ENCODE data around the gene RASGEF1C. TPM values are rescaled to one million over a fixed set of nuclear protein-coding genes. Genes with fewer than 3 reads are reported as not detected.

The RASGEF1C gene
- total RNA-seq = 1 to 10 TPM in 2 of 5 donors, not detected in 3; 1.5 to 6.8 TPM
- under 1 TPM in 2 of 3 donors, not detected in 1; 0.20 to 0.25 TPM for polyA plus RNA-seq
- long read RNA-seq, donor 1 = 0 reads
- long read RNA-seq, donor 2, partial matches to known transcripts = 0 of 1 reads
- long read RNA-seq, donor 2, other reads (novel, unspliced or antisense) = 0 of 1 reads
- long read RNA-seq, donor 3 = 0 reads
- long read RNA-seq, donor 4 = 0 reads
- long read RNA-seq, donor 5, partial matches to known transcripts = 0 of 1 reads
- long read RNA-seq, donor 5, other reads (novel, unspliced or antisense) = 0 of 1 reads
- long read RNA-seq, donor 6 = 0 reads
- long read RNA-seq, donor 7, partial matches to known transcripts = 0 of 1 reads
- long read RNA-seq, donor 7, other reads (novel, unspliced or antisense) = 0 of 1 reads
- long read RNA-seq, donor 8 = 0 reads
- long read RNA-seq, donor 9, partial matches to known transcripts = 0 of 1 reads
- long read RNA-seq, donor 9, other reads (novel, unspliced or antisense) = 0 of 1 reads
- long read RNA-seq, donor 10 = 0 reads

DNA sequence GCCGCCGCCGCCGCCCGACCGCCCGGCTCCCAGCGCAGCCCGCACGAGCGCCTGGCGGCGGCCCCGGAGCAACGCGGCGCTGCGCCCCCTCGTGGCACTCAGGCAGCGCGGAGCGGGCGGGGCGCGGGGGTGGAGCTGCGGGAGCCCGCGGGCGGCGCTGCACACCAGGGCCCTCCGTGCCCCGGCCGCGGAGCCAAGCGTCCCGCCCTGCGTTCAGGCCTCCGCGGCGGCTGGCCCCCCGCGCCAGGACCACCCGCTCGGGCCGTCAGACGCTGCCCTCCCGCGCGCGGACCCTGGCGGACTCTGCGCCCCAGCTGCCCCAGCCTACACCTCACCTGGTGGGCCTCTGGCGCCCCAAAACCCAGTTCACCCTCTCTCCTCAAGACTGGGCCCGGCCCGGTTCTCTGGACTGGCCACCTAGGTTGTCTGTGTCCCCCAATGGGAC is at the start of gene RASGEF1C:
Gene RASGEF1C (minus strand): TSS at position 75 of the 445 bp plus-strand sequence. CDS start 71,159 bp downstream, outside the sequence.
- 4 to 25% (median 10%) methylated on average over 6 to 47 of the region's 55 CpGs for WGBS, 5 donors
- DNase-seq = peak; percentile 71 to 93
- TF ChIP-seq POLR2AphosphoS5 (IDR thresholded peaks at IDR 0.05) = no peak
- TF ChIP-seq, protein P1, sequence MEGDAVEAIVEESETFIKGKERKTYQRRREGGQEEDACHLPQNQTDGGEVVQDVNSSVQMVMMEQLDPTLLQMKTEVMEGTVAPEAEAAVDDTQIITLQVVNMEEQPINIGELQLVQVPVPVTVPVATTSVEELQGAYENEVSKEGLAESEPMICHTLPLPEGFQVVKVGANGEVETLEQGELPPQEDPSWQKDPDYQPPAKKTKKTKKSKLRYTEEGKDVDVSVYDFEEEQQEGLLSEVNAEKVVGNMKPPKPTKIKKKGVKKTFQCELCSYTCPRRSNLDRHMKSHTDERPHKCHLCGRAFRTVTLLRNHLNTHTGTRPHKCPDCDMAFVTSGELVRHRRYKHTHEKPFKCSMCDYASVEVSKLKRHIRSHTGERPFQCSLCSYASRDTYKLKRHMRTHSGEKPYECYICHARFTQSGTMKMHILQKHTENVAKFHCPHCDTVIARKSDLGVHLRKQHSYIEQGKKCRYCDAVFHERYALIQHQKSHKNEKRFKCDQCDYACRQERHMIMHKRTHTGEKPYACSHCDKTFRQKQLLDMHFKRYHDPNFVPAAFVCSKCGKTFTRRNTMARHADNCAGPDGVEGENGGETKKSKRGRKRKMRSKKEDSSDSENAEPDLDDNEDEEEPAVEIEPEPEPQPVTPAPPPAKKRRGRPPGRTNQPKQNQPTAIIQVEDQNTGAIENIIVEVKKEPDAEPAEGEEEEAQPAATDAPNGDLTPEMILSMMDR (IDR thresholded peaks at IDR 0.05) = peak in 2 of 7 experiments; percentile 19 to 46
- Histone ChIP-seq H3K9me3 (no peaks in the 10 kb centered on the region), H3K4me1 (peaks cover 7 to 16% (median 11%) of the 10 kb centered on the region in 4 donors), H3K4me3 (peak within 1 kb of the TSS; percentile 37 to 47 (median 42)), H3K27me3 (peaks cover 0 to 60% (median 23%) of the 10 kb centered on the region in 3 donors), H3K36me3 (no peaks in the 10 kb centered on the region), H3K27ac (no peak within 1 kb of the TSS)
- intact Hi-C loops (cut with DNase I; ENCODE audit: low total_unique reads) = no loop called here

DNA sequence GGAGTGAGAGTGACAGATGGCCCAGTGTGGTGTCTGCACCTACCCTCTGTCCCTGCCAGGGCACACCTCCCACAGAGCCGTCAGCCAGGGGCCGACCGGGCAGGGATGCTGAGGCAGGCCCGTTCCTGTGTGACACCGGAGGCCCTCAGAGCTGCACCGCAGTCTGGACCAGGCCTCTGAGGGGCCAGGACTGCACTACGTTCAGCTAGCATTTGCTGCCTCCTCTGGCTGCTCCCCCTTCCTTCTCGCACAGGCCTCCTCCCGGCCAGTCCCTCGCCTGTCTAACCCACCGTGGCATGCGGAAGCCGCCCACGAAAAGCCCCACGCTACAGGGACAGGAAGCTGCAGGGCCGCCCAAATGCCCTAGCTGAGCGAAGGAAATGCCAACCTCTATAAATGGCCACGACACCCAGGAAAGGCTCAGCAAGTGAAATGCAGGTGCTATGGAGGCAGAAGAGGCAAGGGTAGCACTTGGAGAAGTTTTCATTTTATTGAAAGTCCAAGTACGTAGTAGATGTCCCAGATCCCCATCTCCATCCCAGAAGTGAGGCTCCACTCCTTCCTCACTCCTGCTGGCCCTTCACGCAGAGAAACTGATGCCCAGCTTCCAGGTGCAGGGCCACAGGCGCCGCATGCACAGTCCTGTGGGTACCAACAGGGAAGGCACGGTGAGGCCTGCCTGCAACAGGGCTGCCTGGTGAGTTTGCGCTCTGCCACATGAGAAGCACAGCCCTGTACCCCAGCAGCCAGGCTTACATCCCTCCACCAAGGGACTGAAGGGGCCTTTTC is 44.2 kb upstream of the RASGEF1C start:
- Histone ChIP-seq H3K4me3 (no peak overlapping the region), H3K4me1 (no peaks in the 10 kb centered on the region), H3K27me3 (no peaks in the 10 kb centered on the region), H3K9me3 (peaks cover 75 to 100% (median 99%) of the 10 kb centered on the region in 4 donors), H3K36me3 (peaks cover 73 to 100% (median 96%) of the 10 kb centered on the region in 4 donors), H3K27ac (no peak overlapping the region)
- TF ChIP-seq POLR2AphosphoS5 (IDR thresholded peaks at IDR 0.05) = no peak
- no peak for TF ChIP-seq POLR2A (IDR thresholded peaks at IDR 0.05)
- TF ChIP-seq EP300 (IDR thresholded peaks at IDR 0.05) = no peak
- TF ChIP-seq, protein P1 (IDR thresholded peaks at IDR 0.05) = no peak
- no peak for DNase-seq
- WGBS, 5 donors = 94 to 98% (median 96%) methylated on average over 14 to 24 of the region's 24 CpGs
- intact Hi-C loops (cut with DNase I; ENCODE audit: low total_unique reads) = no loop called here

DNA sequence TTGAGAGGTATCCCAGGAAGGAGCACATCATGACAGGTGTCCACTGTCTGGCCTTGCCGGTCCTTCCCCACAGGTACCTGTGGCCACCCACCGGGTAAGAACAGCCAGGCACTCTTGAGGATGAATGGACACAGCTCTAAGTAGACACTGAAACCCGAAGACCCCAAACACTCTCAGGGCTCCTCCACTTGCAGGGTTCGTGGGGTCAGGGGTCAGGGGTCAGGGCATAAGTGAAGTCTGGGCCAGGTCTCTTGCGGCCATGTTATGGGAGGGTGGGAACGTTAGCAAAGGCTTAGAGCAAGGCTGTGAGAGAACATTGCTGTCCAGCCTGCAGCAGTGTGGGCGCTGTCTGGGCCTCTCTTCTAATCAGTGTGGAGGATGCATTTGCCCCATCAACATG is 42.9 kb upstream of the RASGEF1C start:
- TF ChIP-seq, protein P1 (IDR thresholded peaks at IDR 0.05) = no peak
- TF ChIP-seq POLR2AphosphoS5 (IDR thresholded peaks at IDR 0.05) = no peak
- no peak for TF ChIP-seq EP300 (IDR thresholded peaks at IDR 0.05)
- TF ChIP-seq POLR2A (IDR thresholded peaks at IDR 0.05) = no peak
- Histone ChIP-seq H3K4me3 (no peak overlapping the region), H3K4me1 (no peaks in the 10 kb centered on the region), H3K9me3 (peaks cover 69 to 100% (median 98%) of the 10 kb centered on the region in 4 donors), H3K27me3 (no peaks in the 10 kb centered on the region), H3K36me3 (peaks cover 73 to 100% (median 96%) of the 10 kb centered on the region in 4 donors), H3K27ac (no peak overlapping the region)
- intact Hi-C loops (cut with DNase I; ENCODE audit: low total_unique reads) = no loop called here
- 95 to 99% (median 97%) methylated on average over 6 to 7 of the region's 7 CpGs for WGBS, 5 donors
- no peak for DNase-seq

DNA sequence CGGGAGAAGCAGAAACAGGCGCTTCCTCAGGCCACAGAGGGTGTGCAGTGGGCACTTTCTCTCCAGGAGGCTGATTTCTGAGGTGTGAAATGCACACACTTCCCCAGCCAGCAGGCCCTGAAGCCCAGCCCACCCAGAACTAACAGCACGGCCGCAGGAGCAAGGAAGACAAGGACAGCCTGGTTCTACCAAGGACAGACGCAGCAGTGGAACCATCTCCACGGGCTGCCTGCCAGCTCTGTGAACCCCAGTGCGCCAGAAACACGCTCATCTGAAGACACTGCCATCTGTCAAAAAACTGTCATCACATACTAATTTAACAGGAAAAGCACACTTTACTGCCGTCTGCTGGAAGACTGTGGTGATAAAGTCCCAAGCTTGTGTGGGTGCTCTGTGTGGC is 42.1 kb upstream of the RASGEF1C start:
- H3K27me3 ChIP-seq = no peaks in the 10 kb centered on the region
- H3K36me3 ChIP-seq = peaks cover 70 to 100% (median 96%) of the 10 kb centered on the region in 4 donors
- no peaks in the 10 kb centered on the region for H3K4me1 ChIP-seq
- H3K4me3 ChIP-seq = no peak overlapping the region
- H3K9me3 ChIP-seq = peaks cover 62 to 100% (median 92%) of the 10 kb centered on the region in 4 donors
- H3K27ac ChIP-seq = no peak overlapping the region
- intact Hi-C loops (cut with DNase I; ENCODE audit: low total_unique reads) = no loop called here
- TF ChIP-seq, protein P1 (IDR thresholded peaks at IDR 0.05) = no peak
- TF ChIP-seq EP300 (IDR thresholded peaks at IDR 0.05) = no peak
- no peak for TF ChIP-seq POLR2A (IDR thresholded peaks at IDR 0.05)
- no peak for TF ChIP-seq POLR2AphosphoS5 (IDR thresholded peaks at IDR 0.05)
- 95 to 98% (median 97%) methylated on average over 8 to 9 of the region's 9 CpGs for WGBS, 5 donors
- DNase-seq = no peak
